ENCODE data around the gene AASDHPPT. TPM values are rescaled to one million over a fixed set of nuclear protein-coding genes. Genes with fewer than 3 reads are reported as not detected.

AASDHPPT gene
- total RNA-seq, 1 experiment from 2014 or later = 59.5 TPM

GRCh38 chr11:106132582-106133354 is 55.3 kb downstream of the AASDHPPT start:
- CTCF ChIA-PET = interaction anchor here (1.0 to 1.4 kb wide), 2 partner anchors 21 to 47 kb away, joined by 3 to 4 read pairs; no protein-coding TSS in a partner anchor
- RAD21 ChIA-PET (ENCODE audit: low non-redundant PET in 1 of 2, low total read pairs in 2 of 2, uncharacterized antibody in 2 of 2, unreplicated experiment in 2 of 2) = no interaction called here
- Histone ChIP-seq H4K20me1 (ENCODE audit: insufficient read depth) (no peaks in the 10 kb centered on the region), H3K9me3 (ENCODE audit: control insufficient read depth in 1 of 2, insufficient read depth in 1 of 2, low read depth in 1 of 2, low read length in 2 of 2) (no peaks in the 10 kb centered on the region), H3K27me3 (ENCODE audit: insufficient read depth, low read length) (peaks cover 20% of the 10 kb centered on the region; the same call in 1 of the 2 replicates), H3K79me2 (ENCODE audit: insufficient read depth, low read length) (no peaks in the 10 kb centered on the region), H3K9ac (ENCODE audit: low read length) (no peak overlapping the region), H2AFZ (ENCODE audit: low read depth, low read length, poor library complexity, severe bottlenecking) (no peak overlapping the region), H3K36me3 (ENCODE audit: control insufficient read depth in 1 of 2, insufficient read depth in 2 of 2, low read length in 2 of 2) (no peaks in the 10 kb centered on the region), H3K4me1 (ENCODE audit: control insufficient read depth in 1 of 2, insufficient read depth in 2 of 2, low read length in 2 of 2) (no peaks in the 10 kb centered on the region), H3K4me2 (ENCODE audit: low read length) (no peak overlapping the region), H3K4me3 (replicated peaks in 1 of 2; ENCODE audit: low read depth in 1 of 2, low read length in 2 of 2) (no peak overlapping the region), H3K27ac (ENCODE audit: low read depth, low read length) (no peak overlapping the region), H3K9me2 (ENCODE audit: insufficient read depth) (no peaks in the 10 kb centered on the region)
- no peak for ATAC-seq
- POLR2A ChIA-PET = no interaction called here
- no peak for TF ChIP-seq SP1 (IDR thresholded peaks at IDR 0.05; ENCODE audit: low read depth)
- no peak for TF ChIP-seq EGR1 (IDR thresholded peaks at IDR 0.05; ENCODE audit: low read depth)
- no peak for TF ChIP-seq POLR2A (IDR thresholded peaks at IDR 0.05; ENCODE audit: borderline replicate concordance, extremely low read depth, insufficient read depth, insufficient read length)
- TF ChIP-seq CBX3 (IDR thresholded peaks at IDR 0.05; ENCODE audit: low read depth) = no peak
- TF ChIP-seq REST (IDR thresholded peaks at IDR 0.05; ENCODE audit: low read depth) = no peak
- TF ChIP-seq SIN3A (IDR thresholded peaks at IDR 0.05; ENCODE audit: low read depth) = no peak
- no peak for TF ChIP-seq ATF3 (IDR thresholded peaks at IDR 0.05)
- no peak for TF ChIP-seq ELF1 (IDR thresholded peaks at IDR 0.05; ENCODE audit: borderline replicate concordance, low read depth)
- no peak for TF ChIP-seq ZNF274 (IDR thresholded peaks at IDR 0.05; ENCODE audit: low read depth, low read length)
- no peak for TF ChIP-seq FOSL1 (IDR thresholded peaks at IDR 0.05; ENCODE audit: low read depth)
- TF ChIP-seq JUND (IDR thresholded peaks at IDR 0.05) = no peak
- no peak for TF ChIP-seq TCF7L2 (IDR thresholded peaks at IDR 0.05; ENCODE audit: borderline replicate concordance, extremely low read depth, insufficient read depth, insufficient read length)
- no peak for TF ChIP-seq POLR2AphosphoS5 (IDR thresholded peaks at IDR 0.05; ENCODE audit: low read depth, low read length)
- TF ChIP-seq RAD21 (IDR thresholded peaks at IDR 0.05; ENCODE audit: low read depth) = no peak
- TF ChIP-seq CTCF (IDR thresholded peaks at IDR 0.05 in 2 of 3, conservative IDR thresholded peaks at IDR 0.05 in 1 of 3; ENCODE audit: borderline replicate concordance in 1 of 3, insufficient read depth in 1 of 3, low read depth in 2 of 3, low read length in 2 of 3) = no peak
- TF ChIP-seq YY1 (IDR thresholded peaks at IDR 0.05; ENCODE audit: extremely low read depth, insufficient replicate concordance, low read depth, low read length) = no peak
- BruUV-seq (replicated peaks) = no TSS peak
- intact Hi-C loops (cut with micrococcal nuclease) = no loop called here
- no peak for DNase-seq (ENCODE audit: low read depth, low spot score)
